GM12874 (cell line): ENCODE data around the gene GDF2.

Source experiments
- CTCF ChIP-seq: IDR thresholded peaks from 2 replicates; pipeline ENCODE4 v1.5.1; 2011; ENCODE audit warnings: low read depth, mild to moderate bottlenecking, control low read depth, low read length, moderate library complexity; ENCODE audit not compliant: insufficient read depth

GDF2 gene

GRCh38 chr10:47299611-47300428, 22.4 kb upstream of the GDF2 start, which contains the start of gene GDF10:
TSS of gene GDF10 (plus strand) at chr10:47300197. CDS start at chr10:47300652, 455 bp downstream.
- TF ChIP-seq CTCF: no peak

GRCh38 chr10:47300429-47300931, 21.8 kb upstream of the GDF2 start:
- TF ChIP-seq CTCF: no peak

GRCh38 chr10:47301833-47302232, 20.4 kb upstream of the GDF2 start:
- TF ChIP-seq CTCF: no peak

- TF ChIP-seq CTCF: no peak
These were observed 19.1 kb upstream of the GDF2 start for GRCh38 chr10:47303105-47303504.

GRCh38 chr10:47303866-47304265, 18.4 kb upstream of the GDF2 start:
- TF ChIP-seq CTCF: no peak

GRCh38 chr10:47305566-47305965, 16.7 kb upstream of the GDF2 start:
- TF ChIP-seq CTCF: no peak

- TF ChIP-seq CTCF: no peak
These were observed 15.7 kb upstream of the GDF2 start for GRCh38 chr10:47306387-47307210.
